ENCODE measurements around the gene SLIT1.
"Not testable (repeated sequence)": the region's sequence is repeated elsewhere in the genome, so short reads cannot be mapped to it uniquely, and the experiment has no call there.

SLIT1 gene

DNA sequence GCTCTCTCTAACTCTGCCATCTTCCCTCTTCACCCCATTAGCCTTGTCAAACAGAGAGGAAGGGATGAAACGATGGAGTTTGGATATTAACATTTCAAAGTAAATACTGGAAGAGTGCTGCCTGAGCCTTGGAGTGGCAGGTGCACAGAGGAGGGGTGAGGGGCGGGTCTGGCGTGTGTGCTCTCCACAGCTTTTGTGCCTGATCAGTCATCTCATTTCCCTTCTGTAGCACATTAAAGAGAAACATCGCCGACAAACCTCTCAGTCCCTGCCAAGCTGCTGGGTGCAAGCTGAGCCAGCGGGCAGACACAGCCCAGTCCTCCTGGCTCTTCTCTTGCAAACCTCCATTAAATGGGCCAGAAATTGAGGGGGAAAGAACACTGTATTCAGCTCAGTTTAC, 76.2 kb downstream of the SLIT1 start:
- DNase-seq (ENCODE audit: low read depth in 2 of 2): no peak

DNA sequence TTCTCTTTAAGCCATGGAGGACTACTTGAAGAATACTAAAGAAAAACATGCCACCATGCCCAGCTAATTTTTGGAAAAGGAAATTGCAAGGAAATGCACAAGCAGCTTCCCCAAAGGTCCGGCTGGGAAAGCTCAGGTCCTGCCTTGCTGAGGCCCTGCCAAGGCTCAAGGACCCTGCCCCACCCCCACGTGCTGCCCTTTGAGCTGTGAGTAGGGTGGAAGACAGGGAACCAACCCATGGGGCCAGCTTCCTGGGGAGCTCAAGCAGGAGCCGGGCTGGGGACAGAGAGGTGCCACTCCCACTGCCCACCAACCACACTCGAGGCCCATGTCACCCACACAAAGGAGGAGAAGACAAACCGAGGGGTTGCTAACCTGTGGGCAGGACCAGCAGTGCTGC, 78.2 kb downstream of the SLIT1 start:
- DNase-seq (ENCODE audit: low read depth in 2 of 2): no peak

DNA sequence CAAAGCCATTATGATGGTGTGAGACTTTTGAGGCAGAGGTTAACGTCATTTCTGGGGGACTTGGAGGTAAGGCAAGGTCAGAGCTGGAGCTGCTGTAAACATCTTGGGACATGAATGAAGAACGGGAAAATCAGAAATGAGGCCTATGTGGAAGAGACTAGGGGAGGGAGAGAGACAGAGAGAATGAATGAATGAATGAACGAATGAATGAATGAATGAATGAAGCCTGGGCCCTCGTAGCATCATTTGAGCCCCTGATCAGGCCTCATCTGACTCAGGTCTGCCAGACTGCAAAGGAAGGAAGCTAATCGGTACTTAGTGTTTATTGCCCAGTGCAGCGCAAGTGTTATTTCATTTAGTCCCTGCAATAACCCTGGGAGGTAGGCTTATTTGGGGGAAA, 79.6 kb downstream of the SLIT1 start:
- DNase-seq (ENCODE audit: low read depth in 2 of 2): no peak

DNA sequence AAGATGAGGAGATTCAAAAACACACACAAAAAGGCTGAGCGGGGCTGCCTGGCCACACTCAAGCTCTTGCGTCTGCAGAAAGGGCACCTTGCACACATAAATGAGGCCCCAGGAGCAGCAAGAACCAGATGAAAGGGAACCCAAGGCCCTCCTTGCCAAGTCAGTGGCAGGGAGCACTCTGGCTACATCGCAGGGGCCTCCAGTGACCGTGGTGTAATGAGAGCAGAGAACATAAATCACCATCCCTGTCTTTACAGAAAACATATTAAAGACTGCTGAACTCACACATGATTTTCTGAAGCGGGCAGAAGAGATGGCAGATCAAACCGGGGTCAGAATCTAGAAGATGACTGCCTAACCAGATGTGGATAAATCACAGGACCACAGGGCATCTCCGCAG, 80.5 kb downstream of the SLIT1 start:
- DNase-seq (ENCODE audit: low read depth in 2 of 2): no peak

DNA sequence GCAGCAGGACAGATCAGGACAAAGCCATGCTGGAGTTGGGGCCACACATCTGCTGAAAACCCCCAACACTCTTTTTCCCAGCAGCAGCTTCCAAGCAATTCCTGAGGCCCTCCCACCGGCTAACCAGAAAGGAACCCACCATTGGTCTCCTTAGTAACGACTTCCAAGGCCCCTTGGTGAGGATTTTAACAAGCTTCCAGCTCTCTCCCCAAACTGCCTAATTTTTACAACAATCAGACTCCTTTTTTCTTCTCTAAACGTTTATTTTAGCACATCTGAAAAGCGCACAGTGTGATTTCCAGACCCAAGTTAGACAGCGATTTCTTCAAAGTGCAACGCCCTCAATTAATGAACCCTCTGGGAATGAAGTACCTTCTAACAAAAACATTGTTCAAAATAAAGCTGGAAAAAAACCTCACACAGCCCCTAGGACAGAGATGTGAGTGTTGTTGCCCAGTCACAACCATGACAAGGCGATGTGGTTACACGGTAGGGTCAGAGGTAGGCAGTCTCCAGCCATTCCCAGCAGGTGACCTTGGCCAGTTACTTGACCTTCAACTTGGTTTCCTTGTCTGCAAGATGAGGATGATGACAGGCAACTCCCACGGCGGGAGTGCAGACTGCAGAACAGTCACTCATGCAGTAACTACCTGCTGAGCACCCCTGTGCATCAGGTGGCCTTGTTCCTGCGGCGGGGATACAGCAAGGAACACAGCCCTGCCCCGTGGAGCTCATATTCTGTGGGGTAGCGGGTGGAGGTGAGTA, 82.3 kb downstream of the SLIT1 start:
- DNase-seq (ENCODE audit: low read depth in 2 of 2): no peak

DNA sequence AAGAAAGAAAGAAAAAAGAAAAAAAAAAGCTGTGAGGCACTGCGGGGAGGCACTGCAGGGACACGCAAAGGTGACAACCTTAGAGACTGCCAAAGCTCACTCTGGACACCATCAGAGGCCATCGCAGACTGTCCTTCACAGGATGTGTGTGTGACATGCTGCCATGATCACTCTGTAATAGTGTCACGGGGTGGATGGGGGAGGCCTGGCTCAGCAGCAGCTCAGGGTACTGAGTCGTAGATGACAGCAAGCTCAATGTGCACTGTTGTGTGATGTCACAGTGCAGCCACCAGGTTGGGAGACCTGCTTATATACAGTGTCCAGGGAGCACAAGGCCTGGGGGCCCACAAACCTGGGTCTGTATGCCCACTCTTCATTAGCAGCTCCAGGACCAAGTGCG, 83.3 kb downstream of the SLIT1 start:
- no peak for DNase-seq (ENCODE audit: low read depth in 2 of 2)

DNA sequence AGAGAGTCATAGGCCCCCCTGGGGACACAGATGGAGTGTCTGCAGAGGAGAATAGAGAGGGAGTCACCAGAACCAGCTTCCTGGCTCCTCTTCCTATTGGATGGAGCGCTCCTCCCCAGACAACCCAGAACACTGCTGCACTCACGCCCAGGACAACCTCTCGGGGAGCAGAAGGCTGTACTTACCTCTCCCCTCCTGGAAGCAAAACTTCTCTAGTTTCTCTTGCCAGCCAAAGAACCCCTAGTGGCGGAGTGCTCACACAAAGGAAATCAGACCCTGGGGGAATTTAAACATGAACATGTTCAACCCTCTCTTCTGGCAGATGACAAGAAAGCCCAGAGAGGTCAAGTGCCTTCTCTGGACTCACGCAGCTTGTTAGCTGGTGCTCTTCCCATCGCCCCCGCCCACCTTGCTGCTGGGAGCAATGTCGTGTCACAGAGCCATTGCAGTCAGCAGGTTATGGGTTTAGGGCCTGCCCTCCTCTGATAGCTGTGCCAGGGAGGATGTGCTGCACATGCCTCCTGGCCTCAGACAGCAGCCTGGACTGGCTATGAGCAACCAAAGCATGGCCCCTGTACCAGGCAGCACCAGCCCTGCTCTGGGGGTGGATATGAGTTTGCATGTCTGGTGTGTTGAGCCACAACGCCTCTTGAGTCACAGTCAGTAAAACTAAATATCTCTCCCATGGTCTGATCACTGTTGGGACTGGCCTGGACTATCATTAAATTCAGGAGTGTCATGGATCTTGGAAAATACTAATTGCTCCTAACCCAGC, 84.4 kb downstream of the SLIT1 start:
- DNase-seq (ENCODE audit: low read depth in 2 of 2): no peak

DNA sequence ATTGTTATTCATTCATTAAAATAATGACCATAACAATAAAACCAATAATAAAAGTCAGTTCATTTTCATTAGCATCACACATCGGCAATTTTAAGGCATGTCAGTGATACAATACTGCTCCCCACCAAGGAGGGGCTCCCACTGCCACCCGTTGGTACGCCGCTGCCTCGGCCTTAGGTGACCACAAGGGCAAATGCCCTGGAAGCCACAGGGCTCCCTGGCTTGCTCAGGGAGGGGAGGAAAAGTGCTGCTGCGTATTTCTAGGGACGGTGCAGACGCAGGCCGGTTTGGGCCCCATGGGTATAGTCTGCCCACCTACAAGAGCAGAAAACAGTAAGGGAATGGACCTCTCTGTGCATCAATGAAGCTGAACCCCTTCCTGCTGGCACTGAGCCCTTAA, 85.1 kb downstream of the SLIT1 start:
- DNase-seq (ENCODE audit: low read depth in 2 of 2): no peak

DNA sequence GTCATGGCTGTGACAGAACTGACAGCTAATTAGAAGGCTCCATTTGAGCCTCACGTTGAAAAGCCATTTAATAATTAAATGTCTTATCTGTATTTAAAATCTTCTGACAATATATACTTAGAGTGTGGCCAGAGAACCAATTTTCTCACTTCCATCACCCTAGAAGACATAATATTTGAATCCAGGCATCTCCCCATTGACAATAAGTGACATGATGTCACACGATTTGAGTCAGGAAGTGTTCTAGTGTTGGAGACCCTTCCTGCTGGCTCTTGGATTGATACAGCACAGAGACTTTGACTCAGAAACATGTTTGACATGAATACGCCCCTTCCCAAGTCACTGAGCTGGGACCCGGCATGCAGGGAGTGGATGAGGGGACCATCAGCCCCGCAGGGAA, 85.9 kb downstream of the SLIT1 start:
- DNase-seq (ENCODE audit: low read depth in 2 of 2): no peak

DNA sequence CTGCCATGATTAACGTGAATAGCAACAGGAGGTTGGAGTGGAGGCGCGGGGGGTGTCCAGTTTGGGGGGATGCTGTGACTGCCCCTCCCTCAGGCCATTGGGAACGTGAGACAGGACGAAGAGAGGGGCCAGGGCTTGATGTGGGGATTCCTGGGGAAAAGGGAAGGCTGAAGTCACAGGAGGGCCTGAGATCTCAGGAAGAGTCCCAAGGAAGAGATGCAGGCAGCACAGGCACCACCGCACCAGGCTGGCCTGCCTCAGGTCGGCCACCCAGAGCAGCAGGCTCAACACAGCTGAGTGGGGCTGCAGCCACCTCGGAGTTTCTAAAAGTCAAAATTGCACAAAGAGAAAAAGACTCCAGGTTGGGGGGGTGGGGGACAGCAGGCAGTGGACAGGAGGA, 86.7 kb downstream of the SLIT1 start:
- DNase-seq (ENCODE audit: low read depth in 2 of 2): no peak

DNA sequence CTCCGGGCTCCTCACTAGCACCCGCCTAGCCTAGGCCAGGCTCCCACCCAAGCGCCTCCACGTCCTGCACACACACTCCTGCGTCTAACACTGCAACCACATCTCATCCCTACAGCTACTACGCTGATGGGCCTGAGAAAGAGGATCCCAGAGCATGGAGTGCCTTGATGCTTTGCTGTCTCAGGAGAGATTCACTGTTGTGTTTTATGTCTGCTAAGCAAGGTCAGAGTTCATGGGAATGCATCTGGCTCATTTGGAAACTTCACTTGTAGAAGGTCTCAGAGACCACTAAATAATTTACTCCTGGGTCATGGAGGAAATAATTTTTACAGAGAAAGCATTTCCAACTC, 88.7 kb downstream of the SLIT1 start:
- no peak for DNase-seq (ENCODE audit: low read depth in 2 of 2)

DNA sequence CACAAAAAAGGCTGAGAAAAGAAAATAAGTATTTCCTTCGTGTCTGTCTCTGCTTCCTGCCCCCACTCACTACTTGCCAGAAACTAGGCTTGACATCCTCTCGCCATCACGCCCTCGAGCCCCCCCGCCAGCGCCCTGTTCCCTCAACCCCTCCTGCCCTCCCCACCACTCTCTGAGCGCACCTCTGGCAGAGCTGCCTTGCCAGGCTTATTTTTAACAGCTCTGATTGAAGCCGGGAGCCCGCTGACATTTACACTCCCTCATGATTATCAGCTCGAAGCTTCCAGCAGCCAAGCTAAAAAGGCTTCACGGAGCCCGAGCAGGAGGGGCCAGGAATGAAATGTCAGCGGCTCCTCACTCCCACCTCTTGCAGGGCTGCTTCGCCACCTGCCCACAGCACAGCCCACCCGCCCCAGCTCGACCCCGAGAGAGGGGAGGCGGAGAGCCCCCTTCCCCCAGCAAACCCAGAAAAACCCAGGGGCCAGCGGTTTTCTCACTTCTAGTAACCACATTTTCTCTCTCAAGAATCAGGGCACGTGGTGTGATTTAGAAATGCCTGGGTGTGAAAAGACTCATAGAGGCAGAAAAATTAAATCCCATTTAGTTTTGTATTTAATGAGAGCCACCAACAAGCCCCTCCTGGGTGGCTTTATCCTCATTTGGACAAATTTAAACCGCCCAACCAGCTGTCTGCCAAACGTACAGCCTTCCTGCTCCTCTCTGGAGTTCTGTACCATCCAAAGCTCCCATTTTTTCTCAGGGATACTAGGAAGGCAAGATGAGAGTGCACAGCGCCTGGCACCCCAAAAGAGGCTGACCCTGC, 89.3 kb downstream of the SLIT1 start:
- DNase-seq (ENCODE audit: low read depth in 2 of 2): peak in 1 of 2 donors; percentile 18

DNA sequence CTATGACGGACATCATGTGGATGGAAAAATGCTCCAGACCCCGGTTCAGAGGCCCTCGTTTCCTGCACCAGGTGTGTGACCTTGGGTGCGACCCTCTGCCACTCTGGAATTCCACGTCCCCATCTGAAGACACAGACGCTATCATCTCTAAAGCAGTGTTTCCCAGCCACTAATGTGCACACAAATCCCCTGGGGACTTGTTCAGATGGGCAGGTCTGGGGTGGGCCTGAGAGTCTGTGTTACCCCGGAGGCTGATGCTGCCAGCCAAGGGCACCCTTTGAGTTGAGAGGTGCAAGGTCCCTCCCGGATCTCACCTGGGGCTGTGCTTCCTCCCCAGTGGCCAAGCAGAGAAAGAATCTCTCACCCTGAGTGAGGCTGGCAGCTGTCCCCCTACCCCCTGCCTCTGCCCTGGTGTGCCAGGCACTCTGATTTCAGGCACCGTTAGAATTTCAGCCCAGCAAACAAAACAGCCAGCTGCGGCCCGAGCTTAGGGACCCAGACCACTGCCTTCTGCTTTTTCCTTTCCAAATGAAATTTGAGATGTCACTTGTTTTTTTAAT, 90.0 kb downstream of the SLIT1 start:
- DNase-seq (ENCODE audit: low read depth in 2 of 2): no peak

DNA sequence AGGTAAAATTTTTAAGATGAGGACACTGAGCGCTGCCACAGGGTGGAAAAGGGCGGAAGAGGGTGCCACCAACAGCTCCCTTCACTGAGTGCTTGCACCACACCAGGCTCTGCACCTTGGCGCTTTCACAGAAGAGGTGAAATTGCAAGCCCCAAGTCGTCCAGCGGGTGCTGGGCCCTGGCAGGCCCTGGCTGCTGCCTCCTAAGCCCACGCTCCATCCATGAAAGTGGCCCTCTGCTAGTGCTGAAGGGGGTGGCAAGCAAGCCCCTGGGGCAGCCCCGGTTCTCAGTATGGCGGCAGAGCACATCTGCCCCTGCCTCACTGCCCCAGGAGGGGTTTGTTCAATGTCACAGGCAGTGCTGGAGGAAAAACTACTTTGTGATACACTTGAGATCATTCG, 95.1 kb downstream of the SLIT1 start:
- no peak for DNase-seq (ENCODE audit: low read depth in 2 of 2)

DNA sequence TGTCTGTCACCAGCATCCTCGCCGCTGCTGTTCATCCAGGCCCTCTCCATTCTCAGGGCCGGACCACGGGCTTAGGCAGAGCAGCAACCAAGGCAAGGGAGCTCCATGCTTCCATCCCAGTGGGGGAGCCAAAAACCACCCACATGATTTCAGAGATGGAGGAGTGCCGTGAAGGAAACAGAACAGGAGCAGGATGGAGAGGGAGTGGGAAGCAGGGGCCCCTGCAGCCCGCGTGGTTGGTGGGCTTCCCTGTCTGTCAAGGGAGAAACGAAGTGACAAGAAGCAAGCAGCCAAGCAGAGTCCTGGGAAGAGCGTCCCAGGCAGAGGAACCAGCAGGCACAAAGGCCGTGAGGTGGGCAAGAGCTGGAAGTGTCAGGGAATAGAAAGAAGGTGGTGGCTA, 95.7 kb downstream of the SLIT1 start:
- no peak for DNase-seq (ENCODE audit: low read depth in 2 of 2)

DNA sequence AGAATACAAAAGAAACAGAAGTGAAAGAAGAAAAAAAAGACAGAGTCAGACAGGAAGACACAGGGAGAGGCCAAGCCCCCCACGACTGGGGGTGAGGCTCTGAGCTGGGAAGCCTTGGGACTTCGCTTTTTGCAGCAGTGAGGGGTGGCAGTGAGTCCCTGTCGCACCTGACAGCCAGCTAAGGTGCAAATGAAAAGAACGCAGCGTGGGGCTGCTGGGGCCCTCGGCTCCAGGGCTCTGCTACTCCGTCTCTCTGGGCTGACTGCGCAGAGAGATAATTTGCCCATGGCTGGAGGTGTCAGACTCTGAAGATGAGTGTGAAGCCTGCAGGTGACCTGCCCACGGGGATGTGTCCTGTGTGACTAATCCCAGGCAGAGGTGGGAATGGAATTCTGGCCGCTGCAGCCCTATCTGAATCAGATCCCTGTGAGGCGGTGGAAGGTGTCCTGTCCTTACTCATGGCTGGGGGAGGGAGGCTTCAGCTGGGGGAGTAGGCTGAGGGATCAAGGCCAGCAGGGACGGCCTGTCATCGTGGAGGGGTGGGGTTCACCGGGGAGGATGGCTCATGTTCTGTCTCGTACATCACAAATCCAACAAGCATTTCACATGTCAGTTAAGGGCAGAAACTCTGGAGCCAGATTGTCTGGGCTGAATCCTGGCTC, 96.4 kb downstream of the SLIT1 start:
- no peak for DNase-seq (ENCODE audit: low read depth in 2 of 2)

DNA sequence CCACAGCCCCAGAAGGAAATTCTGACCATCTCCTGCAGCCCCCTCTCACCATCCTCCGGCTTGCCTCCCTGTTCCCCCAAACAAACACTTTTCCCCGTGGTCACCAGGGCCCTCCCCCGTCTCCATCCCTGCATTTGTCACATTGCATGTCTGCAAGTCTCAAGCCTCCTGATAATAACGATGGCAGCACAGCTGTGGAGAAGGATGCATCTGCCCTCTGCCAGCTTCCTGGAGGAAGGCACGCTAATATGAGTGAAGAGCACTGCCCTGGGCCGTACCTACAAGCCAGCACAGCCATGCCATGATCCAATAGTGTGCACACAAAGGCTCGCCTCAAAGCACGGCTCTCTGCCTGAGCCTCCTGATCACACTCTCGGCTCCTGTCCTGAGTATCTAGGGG, 98.5 kb downstream of the SLIT1 start:
- DNase-seq (ENCODE audit: low read depth in 2 of 2): no peak

DNA sequence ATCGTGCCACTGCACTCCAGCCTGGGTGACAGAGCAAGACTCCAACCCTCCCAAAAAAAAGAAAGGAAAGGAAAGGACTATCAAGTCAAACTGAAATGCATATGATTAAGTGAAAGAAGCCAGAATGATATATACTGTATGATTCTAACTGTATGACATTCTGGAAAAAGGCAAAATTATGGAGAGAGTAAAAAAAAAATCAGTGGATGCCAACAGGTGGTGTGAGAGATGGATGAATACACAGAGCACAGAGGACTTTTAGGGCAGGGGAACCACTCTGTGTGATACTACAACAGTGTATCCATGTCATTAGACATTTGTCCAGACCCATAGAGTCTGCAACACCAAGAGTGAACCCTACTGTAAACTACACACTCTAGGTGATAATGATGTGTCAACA, 99.2 kb downstream of the SLIT1 start:
- no peak for DNase-seq (ENCODE audit: low read depth in 2 of 2)

DNA sequence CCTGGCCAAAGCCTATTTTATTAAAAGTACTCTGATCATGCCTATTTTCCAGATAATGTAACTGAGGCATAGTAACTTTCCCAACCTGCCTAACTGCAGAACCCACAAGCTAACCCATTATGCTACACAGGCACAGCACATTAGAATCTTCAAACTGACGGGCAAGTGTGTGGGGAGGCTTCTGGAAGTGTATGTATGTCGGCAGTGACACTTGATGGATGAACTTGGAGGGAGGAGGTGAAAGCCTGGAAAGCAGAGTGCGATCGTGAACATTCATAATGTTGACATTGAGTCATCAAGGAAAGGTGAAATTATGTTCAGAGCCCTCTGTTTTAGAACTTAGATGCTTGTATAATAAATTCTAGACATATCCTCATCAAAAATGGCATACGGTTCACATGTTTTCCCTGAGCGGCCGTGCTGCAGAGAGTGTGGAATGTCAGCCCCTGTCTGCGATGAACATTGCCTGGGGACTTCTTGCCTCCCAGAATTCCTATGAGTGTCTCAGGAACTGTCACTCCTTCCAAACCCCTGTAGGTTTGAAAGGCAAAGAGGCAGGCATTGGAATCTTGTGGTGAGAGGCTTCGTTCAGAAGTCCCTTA, 102.4 kb downstream of the SLIT1 start:
- no peak for DNase-seq (ENCODE audit: low read depth in 2 of 2)

DNA sequence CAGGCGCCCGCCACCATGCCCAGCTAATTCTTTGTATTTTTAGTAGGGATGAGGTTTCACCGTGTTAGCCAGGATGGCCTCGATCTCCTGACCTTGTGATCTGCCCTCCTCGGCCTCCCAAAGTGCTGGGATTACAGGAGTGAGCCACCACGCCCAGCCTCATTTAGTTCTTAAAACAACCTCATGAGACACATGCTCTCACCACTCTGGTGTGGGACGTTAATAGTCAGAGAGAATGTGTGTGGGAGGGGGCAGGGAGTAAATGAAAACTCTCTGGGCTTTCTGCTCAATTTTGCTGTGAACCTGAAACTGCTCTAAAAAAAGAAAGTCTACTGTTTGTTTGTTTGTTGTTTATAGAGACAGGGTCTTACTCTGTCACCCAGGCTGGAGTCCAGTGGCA, 103.2 kb downstream of the SLIT1 start:
- DNase-seq (ENCODE audit: low read depth in 2 of 2): not testable (repeated sequence)

DNA sequence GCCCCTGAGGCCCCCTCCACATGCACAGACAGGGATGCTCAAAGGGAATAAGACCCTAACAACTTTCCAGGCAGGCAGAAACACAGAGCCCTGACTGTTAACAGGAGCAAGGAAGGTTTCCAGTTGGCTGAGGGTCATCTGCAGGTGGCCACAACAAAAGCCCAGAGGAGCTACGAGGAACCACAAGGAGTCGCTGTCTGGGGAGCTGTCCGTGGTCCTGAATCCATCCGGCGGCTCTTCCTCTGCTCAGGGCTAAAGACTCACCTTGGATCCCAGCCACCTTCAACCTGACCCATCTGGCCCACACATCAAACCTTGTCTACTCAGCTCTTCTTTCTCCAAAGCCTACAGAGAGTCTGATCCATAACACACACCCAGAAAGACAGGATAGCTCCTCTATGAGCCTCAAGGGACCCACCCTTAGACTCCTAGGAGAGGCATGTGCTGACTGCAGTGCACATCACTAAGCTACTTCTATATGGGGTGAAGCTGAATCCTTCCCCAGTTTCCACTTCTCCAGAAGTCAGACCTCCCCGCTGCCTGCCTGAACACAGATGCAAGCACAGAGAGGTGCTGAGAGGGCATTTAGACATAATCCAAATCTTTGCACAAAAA, 104.0 kb downstream of the SLIT1 start:
- DNase-seq (ENCODE audit: low read depth in 2 of 2): peak; percentile 41 to 54
